Activated B cell treated with CpG ODN at 0.5 μM for 24 hours (primary cell): ENCODE results near the gene EMC10. TPM values are rescaled to one million over a fixed set of nuclear protein-coding genes. Genes with fewer than 3 reads are reported as not detected.
A peak's percentile ranks its signal among the peaks of the same experiment; 100 is the strongest.

Source experiments
- ATAC-seq: fragments of 200-7000 bp; cut with Tn5 transposase; one replicate; pipeline ENCODE4 v1.10.0; 2021; ENCODE audit warnings: low read depth, mild to moderate bottlenecking, moderate library complexity
- CTCF ChIA-PET: fragments of 350-600 bp; sonication (Branson Sonifier 250); formaldehyde crosslinking; loops from one replicate; lab custom pipeline; 2021; ENCODE audit warnings: antibody characterized with exemption; lab: Charles Lee
- POLR2A ChIA-PET: fragments of 350-600 bp; sonication (Branson Sonifier 250); formaldehyde crosslinking; loops from one replicate; lab custom pipeline; 2021; ENCODE audit warnings: antibody characterized with exemption; lab: Charles Lee
- DNase-seq: peaks from one replicate; pipeline ENCODE4 v3.0.0; 2022
- H3K27ac Mint-ChIP-seq: one replicate; pipeline ENCODE4 v1.8.0; 2020; ENCODE audit warnings: mixed read lengths
- H3K27me3 Mint-ChIP-seq: one replicate; pipeline ENCODE4 v1.8.0; 2021; ENCODE audit warnings: mixed read lengths
- H3K36me3 Mint-ChIP-seq: one replicate; pipeline ENCODE4 v1.8.0; 2021; ENCODE audit warnings: low read depth, mixed read lengths
- H3K4me1 Mint-ChIP-seq: one replicate; pipeline ENCODE4 v1.8.0; 2021; ENCODE audit warnings: mixed read lengths
- H3K4me3 Mint-ChIP-seq: one replicate; pipeline ENCODE4 v1.8.0; 2020; ENCODE audit warnings: mild to moderate bottlenecking, mixed read lengths
- H3K9me3 Mint-ChIP-seq: one replicate; pipeline ENCODE4 v1.8.0; 2020; ENCODE audit warnings: mixed read lengths
- intact Hi-C: fragments of 100-400 bp; cut with micrococcal nuclease; formaldehyde crosslinking; loops from one replicate; pipeline ENCODE4 v1.15.1; 2024
- total RNA-seq: library from RNA; stranded (reverse); gene quantifications from 2 replicates; pipeline ENCODE4 v1.2.3, GENCODE V29; 2022
- TF ChIP-seq, protein P1 (sequence below): fragments of 200-600 bp; IDR thresholded peaks from one replicate; pipeline ENCODE4 v1.8.0; 2022; ENCODE audit warnings: antibody characterized with exemption, mild to moderate bottlenecking

Gene EMC10
- total RNA-seq, 1 donor from 2014 or later = 72.1 TPM

DNA sequence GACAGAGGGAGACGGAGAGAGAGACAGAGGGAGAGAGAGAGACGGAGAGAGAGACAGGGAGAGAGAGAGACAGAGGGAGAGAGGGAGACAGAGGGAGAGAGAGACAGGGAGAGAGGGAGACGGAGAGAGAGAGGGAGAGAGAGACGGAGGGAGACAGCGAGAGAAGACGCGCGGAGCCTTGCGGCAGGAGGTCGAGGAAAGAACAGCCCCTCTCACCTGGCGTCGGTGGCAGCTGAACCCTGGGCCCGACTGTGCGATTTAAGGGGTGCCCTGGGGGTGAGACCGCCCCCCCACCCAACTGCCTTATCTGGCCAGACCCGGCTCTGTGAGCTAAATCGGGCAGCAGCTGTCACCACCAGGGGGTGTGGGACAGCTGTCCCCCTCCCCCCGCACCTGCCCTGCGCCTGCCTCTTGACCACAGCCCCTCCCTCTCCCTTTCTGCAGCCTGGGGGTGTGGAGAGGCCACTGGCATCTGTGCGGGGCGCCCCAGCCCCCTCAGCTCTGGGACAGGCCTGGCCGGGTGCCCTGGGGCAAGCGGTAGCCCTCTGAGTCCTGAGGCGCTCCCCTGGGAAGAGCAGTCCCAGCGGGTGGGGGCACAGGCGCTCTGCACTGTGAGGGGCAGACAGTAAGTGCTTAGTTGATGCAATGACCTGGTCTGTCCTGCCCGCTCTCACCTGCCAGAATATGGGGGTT lies 23.9 kb downstream of the EMC10 start:
- Mint-ChIP-seq H3K4me3 (no peak overlapping the region), H3K27ac (no peak overlapping the region), H3K4me1 (no peaks in the 10 kb centered on the region), H3K36me3 (peaks cover 6% of the 10 kb centered on the region), H3K27me3 (no peaks in the 10 kb centered on the region), H3K9me3 (no peaks in the 10 kb centered on the region)
- intact Hi-C loops = no loop called here
- CTCF ChIA-PET = interaction anchor here (0.7 kb wide), 1 partner anchor 56 kb away, joined by 3 read pairs; no protein-coding TSS in a partner anchor
- POLR2A ChIA-PET = interaction anchor here (0.7 kb wide), 1 partner anchor 782 kb away, joined by 4 read pairs; no protein-coding TSS in a partner anchor
- ATAC-seq (peak; percentile 58), DNase-seq (no peak)
- TF ChIP-seq, protein P1, sequence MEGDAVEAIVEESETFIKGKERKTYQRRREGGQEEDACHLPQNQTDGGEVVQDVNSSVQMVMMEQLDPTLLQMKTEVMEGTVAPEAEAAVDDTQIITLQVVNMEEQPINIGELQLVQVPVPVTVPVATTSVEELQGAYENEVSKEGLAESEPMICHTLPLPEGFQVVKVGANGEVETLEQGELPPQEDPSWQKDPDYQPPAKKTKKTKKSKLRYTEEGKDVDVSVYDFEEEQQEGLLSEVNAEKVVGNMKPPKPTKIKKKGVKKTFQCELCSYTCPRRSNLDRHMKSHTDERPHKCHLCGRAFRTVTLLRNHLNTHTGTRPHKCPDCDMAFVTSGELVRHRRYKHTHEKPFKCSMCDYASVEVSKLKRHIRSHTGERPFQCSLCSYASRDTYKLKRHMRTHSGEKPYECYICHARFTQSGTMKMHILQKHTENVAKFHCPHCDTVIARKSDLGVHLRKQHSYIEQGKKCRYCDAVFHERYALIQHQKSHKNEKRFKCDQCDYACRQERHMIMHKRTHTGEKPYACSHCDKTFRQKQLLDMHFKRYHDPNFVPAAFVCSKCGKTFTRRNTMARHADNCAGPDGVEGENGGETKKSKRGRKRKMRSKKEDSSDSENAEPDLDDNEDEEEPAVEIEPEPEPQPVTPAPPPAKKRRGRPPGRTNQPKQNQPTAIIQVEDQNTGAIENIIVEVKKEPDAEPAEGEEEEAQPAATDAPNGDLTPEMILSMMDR = no peak

DNA sequence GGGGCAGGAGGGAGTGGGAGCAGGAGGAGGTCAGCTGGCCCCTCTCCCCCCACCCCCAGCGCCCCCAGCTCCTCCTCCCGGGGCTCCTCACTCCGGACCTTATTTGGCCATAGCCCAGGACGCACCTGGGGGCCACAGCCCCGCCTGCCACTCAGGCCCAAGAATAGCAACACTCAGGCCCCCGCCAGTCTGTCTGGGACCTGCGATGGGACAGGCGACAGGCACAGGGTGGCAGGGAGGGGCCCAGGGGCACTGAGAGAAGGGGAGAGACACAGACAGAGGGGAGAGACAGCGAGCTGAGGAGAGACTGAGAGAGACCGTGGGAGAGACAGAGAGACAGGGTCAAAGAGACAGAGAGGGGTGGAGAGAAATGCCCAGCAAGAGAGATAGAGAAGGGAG lies 24.4 kb downstream of the EMC10 start:
- Mint-ChIP-seq H3K4me3 (no peak overlapping the region), H3K4me1 (no peaks in the 10 kb centered on the region), H3K9me3 (no peaks in the 10 kb centered on the region), H3K36me3 (peaks cover 7% of the 10 kb centered on the region), H3K27ac (no peak overlapping the region), H3K27me3 (no peaks in the 10 kb centered on the region)
- no peak for ATAC-seq
- POLR2A ChIA-PET = interaction anchor here (0.7 kb wide), 1 partner anchor 783 kb away, joined by 4 read pairs; no protein-coding TSS in a partner anchor
- CTCF ChIA-PET = interaction anchor here (0.7 kb wide), 1 partner anchor 56 kb away, joined by 3 read pairs; no protein-coding TSS in a partner anchor
- intact Hi-C loops = no loop called here
- DNase-seq = no peak
- TF ChIP-seq, protein P1 = no peak

DNA sequence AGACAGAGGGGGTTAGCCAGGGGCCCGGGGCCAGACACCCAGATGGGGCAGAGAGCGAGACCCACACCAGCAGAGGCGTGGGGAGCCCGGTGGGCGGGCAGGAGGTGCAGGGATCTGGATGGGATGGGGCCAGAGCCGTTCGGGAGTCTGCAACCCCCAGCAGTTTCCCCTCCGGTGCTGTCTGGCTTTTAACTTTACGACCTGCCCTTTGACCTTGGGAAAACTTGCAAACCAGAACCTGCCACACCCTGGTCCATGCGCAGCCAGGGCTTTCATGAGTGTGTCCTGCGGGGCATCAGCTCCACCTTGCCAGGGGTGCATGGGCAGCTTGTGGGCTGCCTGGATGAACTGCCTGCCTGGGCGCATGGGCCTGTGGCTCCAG lies 24.9 kb downstream of the EMC10 start:
- Mint-ChIP-seq H3K36me3 (peaks cover 8% of the 10 kb centered on the region), H3K27me3 (no peaks in the 10 kb centered on the region), H3K4me3 (no peak overlapping the region), H3K4me1 (no peaks in the 10 kb centered on the region), H3K9me3 (no peaks in the 10 kb centered on the region), H3K27ac (no peak overlapping the region)
- ChIA-PET CTCF (interaction anchor here (0.6 kb wide), 1 partner anchor 55 kb away, joined by 4 read pairs; no protein-coding TSS in a partner anchor), POLR2A (no interaction called here)
- DNase-seq (no peak), ATAC-seq (no peak)
- TF ChIP-seq, protein P1 = no peak
- intact Hi-C loops = no loop called here

DNA sequence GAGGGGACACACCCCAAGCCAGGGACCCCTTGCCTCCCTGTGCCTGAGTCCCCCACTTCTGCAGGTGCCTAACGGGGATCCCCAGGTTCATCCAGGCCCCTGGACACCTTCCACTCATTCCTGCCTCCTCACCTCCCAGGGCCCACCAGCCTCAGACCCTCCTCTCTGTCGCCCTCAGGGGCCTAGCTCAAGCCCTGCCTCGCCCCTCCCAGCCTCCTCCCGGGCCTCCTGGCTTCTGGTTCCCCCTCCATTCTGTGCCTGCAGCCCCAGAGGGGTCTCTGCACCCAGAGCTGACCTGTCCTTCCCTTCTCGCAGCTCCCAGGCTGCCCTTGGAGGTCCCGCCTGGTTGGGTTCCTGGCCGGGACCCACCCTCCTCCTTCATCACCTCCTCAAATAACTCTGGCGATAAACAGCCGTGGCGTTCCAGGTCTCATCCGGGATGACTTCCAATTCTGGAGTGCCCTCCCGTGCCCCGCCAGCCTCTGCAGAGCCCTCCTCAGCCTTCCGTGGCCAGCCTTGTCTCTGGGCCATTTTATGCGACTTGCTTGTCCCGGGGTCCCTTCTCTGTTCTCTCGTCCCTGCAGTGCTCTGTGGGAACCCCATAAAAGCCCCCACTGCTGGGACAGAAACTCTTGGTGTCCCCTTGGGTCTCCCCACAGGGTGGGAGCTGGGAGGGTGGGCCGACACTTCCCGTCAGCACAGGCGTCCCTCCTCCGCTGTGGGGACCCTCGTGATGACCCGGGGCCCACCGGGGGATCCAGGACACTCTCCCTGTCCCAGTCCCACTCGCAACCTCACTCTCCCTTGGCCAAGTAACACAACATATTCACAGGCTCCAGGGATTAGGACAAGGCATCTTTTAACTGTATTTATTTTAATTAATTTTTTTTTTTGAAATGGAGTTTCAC lies 25.5 kb downstream of the EMC10 start:
- TF ChIP-seq, protein P1 = no peak
- no peaks in the 10 kb centered on the region for H3K4me1 Mint-ChIP-seq
- DNase-seq (no peak), ATAC-seq (no peak)
- H3K27me3 Mint-ChIP-seq = no peaks in the 10 kb centered on the region
- no peak overlapping the region for H3K4me3 Mint-ChIP-seq
- CTCF ChIA-PET = interaction anchor here (0.6 kb wide), 1 partner anchor 54 kb away, joined by 4 read pairs; no protein-coding TSS in a partner anchor
- POLR2A ChIA-PET = no interaction called here
- no peak overlapping the region for H3K27ac Mint-ChIP-seq
- peaks cover 10% of the 10 kb centered on the region for H3K36me3 Mint-ChIP-seq
- intact Hi-C loops = no loop called here
- no peaks in the 10 kb centered on the region for H3K9me3 Mint-ChIP-seq
